GM23338 (cell line): ENCODE data around the gene RABGAP1L. TPM values are rescaled to one million over a fixed set of nuclear protein-coding genes. Genes with fewer than 3 reads are reported as not detected.

Source experiments
- ATAC-seq: fragments of 200-7000 bp; cut with Tn5 transposase; 3 replicates; pipeline ENCODE4 v1.9.1; 2020
- DNase-seq: peaks from one replicate; pipeline ENCODE4 v3.0.0-alpha.2; 2015; ENCODE audit warnings: low spot score
- H2AFZ ChIP-seq: fragments of 200-600 bp; sonication (generic); 2 replicates; pipeline ENCODE4 v1.8.0; 2016; ENCODE audit warnings: antibody characterized with exemption, mild to moderate bottlenecking, moderate library complexity
- H3F3A ChIP-seq: fragments of 200-600 bp; sonication (generic); replicated peaks from 2 replicates; pipeline ENCODE4 v1.8.0; 2017; ENCODE audit warnings: antibody characterized with exemption, mixed run types, low read depth
- H3K27ac ChIP-seq: fragments of 200-600 bp; sonication (generic); 2 replicates; pipeline ENCODE4 v1.6.1; 2016; ENCODE audit warnings: low read depth
- H3K27me3 ChIP-seq: fragments of 200-600 bp; sonication (generic); 2 replicates; pipeline ENCODE4 v1.8.0; 2016; ENCODE audit warnings: mild to moderate bottlenecking, mixed run types, moderate library complexity; ENCODE audit not compliant: insufficient read depth
- H3K36me3 ChIP-seq: fragments of 200-600 bp; sonication (generic); 2 replicates; pipeline ENCODE4 v1.8.0; 2016; ENCODE audit warnings: mild to moderate bottlenecking; ENCODE audit not compliant: insufficient read depth
- H3K4me1 ChIP-seq: fragments of 200-600 bp; sonication (generic); 2 replicates; pipeline ENCODE4 v1.8.0; 2016; ENCODE audit warnings: mild to moderate bottlenecking, moderate library complexity; ENCODE audit not compliant: insufficient read depth
- H3K4me2 ChIP-seq: fragments of 200-600 bp; sonication (generic); 2 replicates; pipeline ENCODE4 v1.7.1; 2017; ENCODE audit warnings: mixed run types
- H3K4me3 ChIP-seq: fragments of 200-600 bp; sonication (generic); 2 replicates; pipeline ENCODE4 v1.6.1; 2016; ENCODE audit warnings: mixed run types
- H3K79me2 ChIP-seq: fragments of 200-600 bp; sonication (generic); replicated peaks from 2 replicates; pipeline ENCODE4 v1.8.0; 2017; ENCODE audit warnings: mild to moderate bottlenecking; ENCODE audit not compliant: insufficient read depth
- H3K9me2 ChIP-seq: fragments of 200-600 bp; sonication (generic); 2 replicates; pipeline ENCODE4 v1.8.0; 2017; ENCODE audit not compliant: insufficient read depth
- H4K20me1 ChIP-seq: fragments of 200-600 bp; sonication (generic); replicated peaks from 2 replicates; pipeline ENCODE4 v1.8.0; 2017; ENCODE audit warnings: mild to moderate bottlenecking; ENCODE audit not compliant: insufficient read depth
- H3K27ac Mint-ChIP-seq: 2 replicates; pipeline ENCODE4 v1.8.0; 2020; ENCODE audit warnings: inconsistent platforms, mild to moderate bottlenecking, moderate library complexity, mixed read lengths
- H3K27me3 Mint-ChIP-seq: 3 replicates; pipeline ENCODE4 v1.8.0; 2022; ENCODE audit warnings: low read depth, mild to moderate bottlenecking, moderate library complexity, mixed read lengths, inconsistent platforms; ENCODE audit not compliant: insufficient read depth, poor library complexity
- H3K36me3 Mint-ChIP-seq: 3 replicates; pipeline ENCODE4 v1.8.0; 2021; ENCODE audit warnings: low read depth, mild to moderate bottlenecking, inconsistent platforms, moderate library complexity, mixed read lengths
- H3K4me1 Mint-ChIP-seq: 3 replicates; pipeline ENCODE4 v1.8.0; 2020; ENCODE audit warnings: mild to moderate bottlenecking, inconsistent platforms, mixed read lengths
- H3K4me3 Mint-ChIP-seq: 3 replicates; pipeline ENCODE4 v1.8.0; 2021; ENCODE audit warnings: moderate library complexity, mild to moderate bottlenecking, inconsistent platforms, mixed read lengths
- H3K9me3 Mint-ChIP-seq: 3 replicates; pipeline ENCODE4 v1.8.0; 2020; ENCODE audit warnings: moderate library complexity, mild to moderate bottlenecking, inconsistent platforms, mixed read lengths
- ETS1 ChIP-seq: IDR thresholded peaks from 2 replicates; pipeline ENCODE4 v1.6.1; 2016; ENCODE audit warnings: antibody characterized with exemption
- EZH2 ChIP-seq: fragments of 200-600 bp; sonication (generic); IDR thresholded peaks from one replicate; pipeline ENCODE4 v1.8.0; 2017; ENCODE audit warnings: antibody characterized with exemption, mild to moderate bottlenecking, low read depth; ENCODE audit not compliant: unreplicated experiment
- EZH2phosphoT487 ChIP-seq: fragments of 200-600 bp; sonication (generic); IDR thresholded peaks from one replicate; pipeline ENCODE4 v1.8.1; 2018; ENCODE audit warnings: antibody characterized with exemption; ENCODE audit not compliant: unreplicated experiment
- JUNB ChIP-seq: IDR thresholded peaks from one replicate; pipeline ENCODE4 v1.6.1; 2016; ENCODE audit warnings: antibody characterized with exemption; ENCODE audit not compliant: unreplicated experiment
- POLR2AphosphoS5 ChIP-seq: IDR thresholded peaks from 2 replicates; pipeline ENCODE4 v1.6.1; 2016; ENCODE audit warnings: antibody characterized with exemption, low read depth
- REST ChIP-seq: IDR thresholded peaks from one replicate; pipeline ENCODE4 v1.6.1; 2018; ENCODE audit warnings: antibody characterized with exemption; ENCODE audit not compliant: unreplicated experiment
- STAT1 ChIP-seq: IDR thresholded peaks from one replicate; pipeline ENCODE4 v1.6.1; 2016; ENCODE audit warnings: antibody characterized with exemption; ENCODE audit not compliant: unreplicated experiment
- ZNF462 ChIP-seq: fragments of 250-450 bp; sonication (Bioruptor Pico); IDR thresholded peaks from 2 replicates; pipeline ENCODE4 v1.5.0; 2020; ENCODE audit warnings: mild to moderate bottlenecking, moderate library complexity
- polyA plus RNA-seq: library from polyadenylated mRNA; unstranded; fragments of >200 nt; fragmentation: Nextera tagmentation; extraction: Ambion mirVana; gene quantifications from 2 replicates; pipeline ENCODE4 v1.2.1, GENCODE V29; 2016
- total RNA-seq: library from RNA; depleted of rRNA; stranded (reverse); fragments of >200 nt; shearing (Covaris generic); gene quantifications from 2 replicates; pipeline ENCODE4 v1.2.3, GENCODE V29; 2014

The RABGAP1L gene
- total and polyA plus RNA-seq, 2 experiments from 2014 or later: 83.2 to 136 TPM

GRCh38 chr1:174222166-174222949 is 63.0 kb downstream of the RABGAP1L start:
- Histone ChIP-seq H3K4me1 (peaks cover 1% of the 10 kb centered on the region; the same call in 1 of the 2 replicates), H3F3A (no peaks in the 10 kb centered on the region), H4K20me1 (no peaks in the 10 kb centered on the region), H3K27me3 (no peaks in the 10 kb centered on the region), H3K79me2 (0 out of 2 replicates have a peak, but pooled peaks cover 5% of the 10 kb centered on the region), H3K9me2 (no peaks in the 10 kb centered on the region), H3K4me2 (no peak overlapping the region), H3K27ac (no peak overlapping the region), H3K36me3 (no peaks in the 10 kb centered on the region), H2AFZ (no peak overlapping the region), H3K4me3 (no peak overlapping the region)
- DNase-seq: no peak
- Mint-ChIP-seq H3K9me3 (peaks cover 8% of the 10 kb centered on the region), H3K27me3 (no peaks in the 10 kb centered on the region), H3K36me3 (peaks cover 18% of the 10 kb centered on the region), H3K4me3 (no peak overlapping the region), H3K4me1 (no peaks in the 10 kb centered on the region), H3K27ac (no peak overlapping the region)
- TF ChIP-seq EZH2phosphoT487 (no peak), POLR2AphosphoS5 (no peak), ZNF462 (CRISPR knock-in tag) (no peak), EZH2 (no peak), REST (no peak), ETS1 (no peak), JUNB (no peak), STAT1 (no peak)
- no peak for ATAC-seq
